ENCODE measurements around the gene PLEKHN1.

GRCh38 chr1:974293-974640, 8.0 kb downstream of the PLEKHN1 start:
- TF ChIP-seq, protein P1, sequence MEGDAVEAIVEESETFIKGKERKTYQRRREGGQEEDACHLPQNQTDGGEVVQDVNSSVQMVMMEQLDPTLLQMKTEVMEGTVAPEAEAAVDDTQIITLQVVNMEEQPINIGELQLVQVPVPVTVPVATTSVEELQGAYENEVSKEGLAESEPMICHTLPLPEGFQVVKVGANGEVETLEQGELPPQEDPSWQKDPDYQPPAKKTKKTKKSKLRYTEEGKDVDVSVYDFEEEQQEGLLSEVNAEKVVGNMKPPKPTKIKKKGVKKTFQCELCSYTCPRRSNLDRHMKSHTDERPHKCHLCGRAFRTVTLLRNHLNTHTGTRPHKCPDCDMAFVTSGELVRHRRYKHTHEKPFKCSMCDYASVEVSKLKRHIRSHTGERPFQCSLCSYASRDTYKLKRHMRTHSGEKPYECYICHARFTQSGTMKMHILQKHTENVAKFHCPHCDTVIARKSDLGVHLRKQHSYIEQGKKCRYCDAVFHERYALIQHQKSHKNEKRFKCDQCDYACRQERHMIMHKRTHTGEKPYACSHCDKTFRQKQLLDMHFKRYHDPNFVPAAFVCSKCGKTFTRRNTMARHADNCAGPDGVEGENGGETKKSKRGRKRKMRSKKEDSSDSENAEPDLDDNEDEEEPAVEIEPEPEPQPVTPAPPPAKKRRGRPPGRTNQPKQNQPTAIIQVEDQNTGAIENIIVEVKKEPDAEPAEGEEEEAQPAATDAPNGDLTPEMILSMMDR (conservative IDR thresholded peaks at IDR 0.05): no peak
- no peak for TF ChIP-seq ZFX (IDR thresholded peaks at IDR 0.05)

Measured in C4-2B (cell line).